Activated CD4-positive, CD25-positive, alpha-beta regulatory T cell treated with anti-CD3 and anti-CD28 coated beads, Interleukin-2, amount 50 U/mL, for 16 hours (primary cell): ENCODE measurements around the gene CDK2AP2.
"Not testable (repeated sequence)": the region's sequence is repeated elsewhere in the genome, so short reads cannot be mapped to it uniquely, and the experiment has no call there.

Experiments used
- DNase-seq: peaks from one replicate; pipeline ENCODE4 v3.0.0-alpha.2; 2020; ENCODE audit warnings: low read depth, low spot score

Gene CDK2AP2

GRCh38 chr11:67466367-67466766 lies 41.6 kb downstream of the CDK2AP2 start:
- no peak for DNase-seq

DNA sequence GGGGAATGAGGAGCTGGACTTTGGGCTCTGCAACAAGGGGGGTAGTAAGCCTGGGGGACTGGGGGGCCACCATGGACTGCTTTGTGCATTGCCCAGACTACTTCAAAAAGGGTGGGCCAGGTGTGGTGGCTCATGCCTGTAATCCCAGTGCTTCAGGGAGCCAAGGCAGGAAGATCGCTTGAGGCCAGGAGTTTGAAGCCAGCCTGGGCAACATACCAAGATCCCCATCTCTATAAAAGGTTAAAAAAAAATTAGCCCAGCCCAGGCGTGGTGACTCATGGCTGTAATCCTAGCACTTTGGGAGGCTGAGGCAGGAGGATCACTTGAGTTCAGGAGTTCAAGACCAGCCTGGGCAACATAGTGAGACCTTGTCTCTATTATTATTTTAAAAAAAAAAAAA lies 42.4 kb downstream of the CDK2AP2 start:
- DNase-seq: not testable (repeated sequence)

GRCh38 chr11:67465189-67465510 lies 42.8 kb downstream of the CDK2AP2 start:
- no peak for DNase-seq

- DNase-seq: peak; percentile 85
Measured at GRCh38 chr11:67464411-67465188, 43.4 kb downstream of the CDK2AP2 start.

DNA sequence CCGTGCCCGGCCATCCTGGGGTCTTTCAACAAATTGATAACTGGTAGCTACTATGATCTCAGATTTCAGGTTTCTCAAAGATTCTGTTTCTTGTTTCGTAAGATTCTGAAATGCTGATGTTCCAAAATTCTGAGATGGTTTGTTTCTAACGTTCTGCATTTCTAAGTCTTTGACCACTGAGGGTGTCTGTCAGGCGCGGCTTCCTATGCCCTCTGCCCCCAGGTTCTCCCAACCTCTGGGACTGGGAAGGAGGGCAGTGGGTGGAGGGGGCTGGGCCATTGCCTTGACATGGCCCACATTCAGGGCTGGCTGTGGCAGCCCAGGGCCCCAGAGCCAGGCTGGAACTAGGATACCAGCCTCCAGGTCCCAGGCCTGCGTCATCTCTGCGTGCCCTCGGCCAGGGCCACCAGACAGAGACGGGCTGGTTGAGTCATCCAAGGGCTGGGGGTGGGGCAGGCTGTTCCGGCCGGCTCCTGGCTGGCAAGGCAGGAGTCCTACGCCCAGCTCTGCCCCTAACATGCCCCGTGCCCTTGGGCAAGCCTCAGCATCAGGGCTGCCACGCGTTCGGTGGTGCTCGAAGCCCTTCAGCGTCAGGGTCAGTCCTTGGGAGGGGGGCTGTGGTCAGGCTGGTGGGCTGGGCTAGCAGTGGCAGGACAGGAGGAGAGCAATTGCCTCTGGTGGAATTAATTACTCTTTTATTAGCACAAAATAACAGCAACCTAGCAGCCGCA lies 44.1 kb downstream of the CDK2AP2 start:
- DNase-seq: no peak

DNA sequence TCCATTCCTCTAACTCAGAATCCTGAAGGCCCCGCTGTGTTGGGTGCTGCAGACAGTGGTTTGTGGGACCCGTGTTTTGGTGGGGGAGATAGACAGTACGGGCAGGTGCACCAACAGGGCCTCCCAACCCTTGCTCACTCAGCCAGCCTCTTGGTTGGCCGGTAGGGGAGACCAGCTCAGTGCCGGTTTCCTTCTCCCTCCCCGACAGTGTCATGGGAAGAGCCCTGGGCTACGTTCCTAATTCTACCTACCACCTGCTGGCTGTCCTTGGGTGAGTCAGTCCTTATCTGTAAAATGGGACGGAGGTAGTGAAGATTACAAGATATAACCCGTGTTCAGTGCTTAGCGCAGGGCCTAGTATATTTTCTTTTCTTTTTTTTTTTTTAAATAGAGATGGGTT lies 44.8 kb downstream of the CDK2AP2 start:
- no peak for DNase-seq

GRCh38 chr11:67458266-67458665 lies 49.7 kb downstream of the CDK2AP2 start:
- DNase-seq: no peak

DNA sequence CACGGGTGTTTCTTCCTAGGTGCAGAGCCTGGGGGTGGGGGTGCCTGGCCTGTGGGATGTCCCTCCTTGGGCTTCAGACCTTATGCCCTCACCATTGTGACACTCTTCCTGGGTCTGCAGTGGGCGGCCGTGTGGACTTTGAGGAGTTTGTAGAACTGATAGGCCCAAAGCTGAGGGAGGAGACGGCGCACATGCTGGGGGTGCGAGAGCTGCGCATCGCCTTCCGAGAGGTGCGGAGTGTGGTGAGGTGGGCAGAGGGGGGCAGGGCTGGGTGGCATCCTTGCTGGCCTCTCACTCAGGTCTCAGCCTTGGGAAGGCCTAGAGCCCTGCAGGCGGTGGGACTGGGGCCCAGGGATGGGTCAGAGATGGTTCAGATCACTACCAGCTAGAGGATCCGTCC lies 50.5 kb downstream of the CDK2AP2 start:
- no peak for DNase-seq
